Upper lobe of left lung (tissue), 6 donors: Measurements from ENCODE around the gene EXOC6. TPM values are rescaled to one million over a fixed set of nuclear protein-coding genes. Genes with fewer than 3 reads are reported as not detected.
A peak's percentile ranks its signal among the peaks of the same experiment; 100 is the strongest.

Experiments used
- ATAC-seq, 2 donors: fragments of 200-7000 bp; cut with Tn5 transposase; one replicate each; pipeline ENCODE4 v1.9.1; 2022; ENCODE audit warnings: mild to moderate bottlenecking in 2 of 2, moderate library complexity in 2 of 2; ENCODE audit not compliant: low FRiP score in 2 of 2
- DNase-seq, 2 donors: peaks; one replicate each; pipeline ENCODE4 v3.0.0-alpha.2; 2019 to 2020
- H3K27ac ChIP-seq, 4 donors: fragments of 200-600 bp; sonication (generic); one replicate each; pipeline ENCODE4 v1.5.1; 2016 to 2019
- H3K27me3 ChIP-seq, 4 donors: fragments of 200-600 bp; sonication (generic); one replicate each; pipeline ENCODE4 v1.5.1; 2017 to 2019
- H3K36me3 ChIP-seq, 4 donors: fragments of 200-600 bp; sonication (generic); one replicate each; pipeline ENCODE4 v1.5.1; 2016 to 2019
- H3K4me1 ChIP-seq, 4 donors: fragments of 200-600 bp; sonication (generic); one replicate each; pipeline ENCODE4 v1.5.1; 2018 to 2019
- H3K4me3 ChIP-seq, 4 donors: fragments of 200-600 bp; sonication (generic); one replicate each; pipeline ENCODE4 v1.5.1; 2017 to 2019; ENCODE audit warnings: mild to moderate bottlenecking in 2 of 4, moderate library complexity in 1 of 4
- H3K9me3 ChIP-seq, 4 donors: fragments of 200-600 bp; sonication (generic); one replicate each; pipeline ENCODE4 v1.5.1; 2018 to 2019
- CTCF ChIP-seq, 6 experiments: fragments of 450-650 bp in 4 of 6; fragments of 200-600 bp in 2 of 6; sonication (generic) in 2 of 6; IDR thresholded peaks; one replicate each; pipeline ENCODE4 v1.5.1; 2016 to 2019; ENCODE audit warnings: antibody characterized with exemption in 6 of 6
- EP300 ChIP-seq, 4 donors: sonication (generic); formaldehyde crosslinking; IDR thresholded peaks; one replicate each; pipeline ENCODE4 v1.5.1; 2017; ENCODE audit warnings: antibody characterized with exemption in 4 of 4, control low read depth in 2 of 4
- POLR2A ChIP-seq, 4 donors: fragments of 450-650 bp; IDR thresholded peaks; one replicate each; pipeline ENCODE4 v1.5.1; 2016 to 2017; ENCODE audit warnings: antibody characterized with exemption in 4 of 4, mild to moderate bottlenecking in 2 of 4
- POLR2AphosphoS5 ChIP-seq, 2 donors: sonication (generic); formaldehyde crosslinking; IDR thresholded peaks; one replicate each; pipeline ENCODE4 v1.5.1; 2017; ENCODE audit warnings: antibody characterized with exemption in 2 of 2
- WGBS, 2 donors: methylation state at CpG; one replicate each; pipeline ENCODE4 v1.1.5; 2017 to 2018; 5-methylcytosine and 5-hydroxymethylcytosine counted together
- total RNA-seq, 6 donors: library from RNA; depleted of rRNA in 4 of 6; stranded (reverse); fragments of >200 nt in 4 of 6; gene quantifications; one replicate each; pipeline versions ENCODE4 v1.1.0 to v1.2.1, GENCODE V29; 2016 to 2021
- donor health status: DM: no; HTN: no; CAD: no; lungs with moderate emphysema.
- donor health status: DM: no; HTN: yes; CAD: no; lungs with severe emphysema.

EXOC6 gene
- total RNA-seq, 6 donors from 2014 or later = 7.1 to 27.3 (median 20.1) TPM

DNA sequence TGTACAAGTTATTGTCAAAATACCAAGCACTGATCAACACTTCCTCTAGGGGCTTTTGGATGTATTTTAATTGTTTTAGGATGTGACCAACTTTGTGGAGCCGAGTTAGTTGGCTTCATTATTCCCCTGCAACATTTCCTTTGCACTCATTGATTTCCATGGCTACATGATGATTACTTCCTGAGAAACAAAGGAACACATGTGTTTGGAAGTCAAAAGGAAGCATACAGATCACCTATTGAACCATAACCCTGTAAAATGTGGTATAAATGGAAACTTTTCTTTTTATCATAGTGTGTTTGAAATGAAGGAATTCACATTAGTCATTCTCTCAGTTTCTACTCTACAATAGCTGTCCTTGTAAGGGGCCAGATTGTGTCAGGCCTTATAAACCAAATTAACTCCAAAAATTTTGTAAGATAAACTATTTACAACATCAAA, 32.2 kb upstream of the EXOC6 start:
- ATAC-seq (no peak), DNase-seq (no peak)
- 43 to 45% methylated on average over 1 of the region's 1 CpG for WGBS, 2 donors
- H3K9me3 ChIP-seq = no peaks in the 10 kb centered on the region
- H3K4me3 ChIP-seq = no peak overlapping the region
- TF ChIP-seq POLR2AphosphoS5 (IDR thresholded peaks at IDR 0.05) (peak in 1 of 2 donors; percentile 59), POLR2A (IDR thresholded peaks at IDR 0.05) (no peak)
- no peaks in the 10 kb centered on the region for H3K36me3 ChIP-seq
- H3K27ac ChIP-seq = no peak overlapping the region
- no peaks in the 10 kb centered on the region for H3K27me3 ChIP-seq
- H3K4me1 ChIP-seq = peaks cover 0 to 14% (median 0%) of the 10 kb centered on the region in 4 donors

GRCh38 chr10:92822060-92822634, 26.2 kb upstream of the EXOC6 start:
- H3K36me3 ChIP-seq = no peaks in the 10 kb centered on the region
- peaks cover 4 to 18% (median 9%) of the 10 kb centered on the region in 4 donors for H3K4me1 ChIP-seq
- no peaks in the 10 kb centered on the region for H3K27me3 ChIP-seq
- H3K9me3 ChIP-seq = no peaks in the 10 kb centered on the region
- WGBS, 2 donors = 20 to 22% methylated on average over 6 of the region's 6 CpGs
- peak overlapping the region; percentile 15 to 76 (median 48) for H3K27ac ChIP-seq
- no peak overlapping the region for H3K4me3 ChIP-seq
- ATAC-seq (peak in 1 of 2 donors; percentile 57), DNase-seq (no peak)
- TF ChIP-seq POLR2AphosphoS5 (IDR thresholded peaks at IDR 0.05) (no peak), CTCF (IDR thresholded peaks at IDR 0.05) (no peak), POLR2A (IDR thresholded peaks at IDR 0.05) (no peak), EP300 (IDR thresholded peaks at IDR 0.05) (no peak)

DNA sequence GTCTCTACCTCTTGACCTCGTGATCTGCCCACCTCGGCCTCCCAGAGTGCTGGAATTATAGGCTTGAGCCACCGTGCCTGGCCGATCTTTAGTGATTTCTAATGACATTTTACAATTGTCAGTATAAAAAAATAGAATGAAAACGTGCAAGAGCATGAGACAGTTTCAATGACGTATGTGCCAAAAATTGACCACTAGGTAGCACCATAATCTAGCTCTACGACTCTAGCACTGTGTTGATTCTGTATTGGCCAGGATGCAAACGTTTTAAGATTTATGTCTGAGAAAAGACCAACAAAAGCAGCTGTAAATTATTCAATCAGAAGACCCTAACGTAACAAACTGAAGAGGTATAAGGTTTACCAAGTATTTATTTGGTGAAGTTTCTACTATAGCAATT, 25.4 kb upstream of the EXOC6 start:
- 53 to 64% methylated on average over 9 of the region's 9 CpGs for WGBS, 2 donors
- no peak for ATAC-seq
- H3K27ac ChIP-seq = peak overlapping the region in 3 of 4 donors; percentile 40 to 76 (median 56)

DNA sequence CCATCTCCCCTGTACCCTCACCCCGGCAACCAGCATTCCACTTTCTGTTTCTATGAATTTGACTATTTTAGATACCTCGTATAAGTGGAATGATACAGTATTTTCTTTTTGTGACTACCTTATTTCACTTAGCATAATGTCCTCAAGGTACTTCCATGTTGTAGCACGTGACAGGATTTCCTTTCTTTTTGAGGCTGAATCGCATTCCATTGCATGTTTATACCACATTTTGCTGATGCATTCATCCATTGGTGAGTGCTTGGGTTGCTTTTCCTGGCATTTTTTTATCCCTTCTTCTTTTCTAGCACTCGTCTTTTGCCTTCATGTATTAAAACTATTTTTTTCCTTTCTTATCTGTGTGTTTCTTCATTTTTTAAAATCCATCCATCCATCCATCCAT, 22.3 kb upstream of the EXOC6 start:
- H3K4me3 ChIP-seq = no peak overlapping the region
- 57 to 65% methylated on average over 5 of the region's 5 CpGs for WGBS, 2 donors
- H3K4me1 ChIP-seq = peaks cover 4 to 18% (median 12%) of the 10 kb centered on the region in 4 donors
- no peaks in the 10 kb centered on the region for H3K36me3 ChIP-seq
- H3K27ac ChIP-seq = no peak overlapping the region
- ATAC-seq = no peak
- DNase-seq = no peak
- H3K9me3 ChIP-seq = no peaks in the 10 kb centered on the region
- no peaks in the 10 kb centered on the region for H3K27me3 ChIP-seq
- TF ChIP-seq POLR2AphosphoS5 (IDR thresholded peaks at IDR 0.05) (no peak), EP300 (IDR thresholded peaks at IDR 0.05) (no peak), CTCF (IDR thresholded peaks at IDR 0.05) (no peak)

More for the DNA sequence above, 25.4 kb upstream of the EXOC6 start:
- Histone ChIP-seq H3K36me3 (no peaks in the 10 kb centered on the region), H3K4me1 (peaks cover 4 to 18% (median 9%) of the 10 kb centered on the region in 4 donors), H3K4me3 (peak overlapping the region in 1 of 4 donors; percentile 10), H3K9me3 (no peaks in the 10 kb centered on the region), H3K27me3 (no peaks in the 10 kb centered on the region)
- DNase-seq = no peak
- TF ChIP-seq CTCF (IDR thresholded peaks at IDR 0.05) (peak in 2 of 6 experiments; percentile 14 to 26), POLR2A (IDR thresholded peaks at IDR 0.05) (no peak)

DNA sequence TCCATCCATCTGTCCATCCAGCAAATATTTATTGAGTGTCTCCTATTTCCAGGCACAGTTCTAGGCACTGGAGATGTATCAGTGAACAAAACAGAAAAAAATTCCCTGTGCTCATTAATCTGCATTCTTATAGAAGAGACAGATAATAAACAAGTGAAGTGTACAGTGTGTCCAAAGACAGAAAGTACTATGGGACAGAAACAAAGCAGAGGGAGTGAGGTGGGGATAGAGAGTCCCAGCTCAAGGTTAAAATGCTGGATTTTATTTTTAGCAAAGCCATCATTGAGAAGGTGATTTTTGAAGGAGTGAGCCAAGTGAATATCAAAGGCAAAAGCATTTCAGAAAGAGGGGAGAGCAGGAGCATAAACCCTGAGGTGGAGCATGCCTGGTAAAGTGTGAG, 21.8 kb upstream of the EXOC6 start:
- Histone ChIP-seq H3K27me3 (no peaks in the 10 kb centered on the region), H3K27ac (no peak overlapping the region), H3K4me3 (no peak overlapping the region), H3K9me3 (no peaks in the 10 kb centered on the region), H3K4me1 (peaks cover 4 to 20% (median 11%) of the 10 kb centered on the region in 4 donors), H3K36me3 (no peaks in the 10 kb centered on the region)
- DNase-seq (no peak), ATAC-seq (no peak)
- no peak for TF ChIP-seq POLR2A (IDR thresholded peaks at IDR 0.05)
- peak in 1 of 4 donors; percentile 49 for TF ChIP-seq EP300 (IDR thresholded peaks at IDR 0.05)
